ENCODE measurements around the gene POR.
"Not testable (repeated sequence)": the region's sequence is repeated elsewhere in the genome, so short reads cannot be mapped to it uniquely, and the experiment has no call there.

The POR gene

DNA sequence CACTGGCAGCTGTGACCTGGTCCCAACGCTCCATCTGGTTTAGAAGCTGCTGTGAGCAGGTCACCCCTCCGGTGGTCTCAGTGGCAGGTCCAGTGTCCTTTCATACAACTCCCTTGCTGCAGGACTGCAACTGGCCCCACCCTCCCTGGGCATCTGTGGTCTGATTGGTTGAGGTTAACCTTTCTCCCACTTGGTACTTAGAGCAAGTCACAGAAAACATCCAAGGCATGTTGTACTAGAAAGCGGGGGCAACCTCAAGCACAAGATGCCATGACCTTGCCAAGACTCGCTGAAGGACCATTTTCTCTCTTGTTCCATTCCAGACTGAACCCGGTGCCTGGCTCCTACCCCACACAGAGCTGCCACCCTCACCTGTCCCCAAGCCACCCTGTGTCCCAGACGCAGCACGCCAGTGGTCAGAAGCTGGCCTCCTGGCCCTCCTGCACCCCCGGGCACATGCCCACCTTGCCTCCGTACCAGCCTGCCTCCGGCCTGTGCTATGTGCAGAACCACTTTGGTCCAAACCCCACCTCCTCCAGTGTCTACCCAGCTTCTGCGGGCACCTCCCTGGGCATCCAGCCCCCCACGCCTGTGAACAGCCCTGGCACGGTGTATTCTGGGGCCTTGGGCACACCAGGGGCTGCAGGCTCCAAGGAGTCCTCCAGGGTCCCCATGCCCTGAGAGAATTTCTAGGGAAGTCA is 27.1 kb upstream of the POR start:
- DNase-seq: no peak

DNA sequence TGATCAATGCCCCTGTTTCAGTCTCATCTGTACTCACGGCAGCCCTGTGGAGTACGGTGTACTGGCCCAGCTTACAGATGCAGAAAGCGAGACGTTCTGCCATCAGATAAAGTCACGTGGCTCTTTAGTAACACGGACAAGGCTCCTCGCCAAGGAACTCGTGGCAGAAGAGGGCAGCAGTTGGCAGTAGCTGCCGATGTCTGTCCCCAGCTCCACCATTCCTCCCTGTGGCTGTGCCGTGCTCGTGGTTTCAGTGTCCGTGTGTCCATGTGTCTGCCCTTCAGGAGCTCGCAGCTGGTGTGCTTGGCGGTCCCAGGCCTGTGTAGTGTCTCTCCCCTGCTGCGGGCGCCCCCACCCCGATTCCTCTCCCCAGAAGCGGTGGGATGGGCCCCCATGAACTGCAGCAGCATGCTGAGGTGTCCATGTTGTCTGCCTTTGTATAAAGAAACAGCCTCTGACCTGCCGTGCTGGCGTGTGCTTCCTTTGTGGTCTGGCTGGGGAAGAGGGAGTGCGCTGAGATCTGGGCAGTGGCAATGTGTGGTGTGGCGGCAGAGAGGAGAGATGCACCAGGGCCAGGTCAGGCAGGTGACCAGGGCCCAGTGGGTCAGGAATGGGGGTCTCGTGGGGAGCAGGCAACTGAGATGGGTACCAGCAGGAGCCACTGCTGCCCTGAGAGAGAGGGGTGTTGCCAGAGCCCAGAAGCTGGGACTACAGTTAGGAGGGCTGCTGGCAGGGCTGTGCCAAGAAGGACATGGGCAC is 26.3 kb upstream of the POR start:
- no peak for DNase-seq

DNA sequence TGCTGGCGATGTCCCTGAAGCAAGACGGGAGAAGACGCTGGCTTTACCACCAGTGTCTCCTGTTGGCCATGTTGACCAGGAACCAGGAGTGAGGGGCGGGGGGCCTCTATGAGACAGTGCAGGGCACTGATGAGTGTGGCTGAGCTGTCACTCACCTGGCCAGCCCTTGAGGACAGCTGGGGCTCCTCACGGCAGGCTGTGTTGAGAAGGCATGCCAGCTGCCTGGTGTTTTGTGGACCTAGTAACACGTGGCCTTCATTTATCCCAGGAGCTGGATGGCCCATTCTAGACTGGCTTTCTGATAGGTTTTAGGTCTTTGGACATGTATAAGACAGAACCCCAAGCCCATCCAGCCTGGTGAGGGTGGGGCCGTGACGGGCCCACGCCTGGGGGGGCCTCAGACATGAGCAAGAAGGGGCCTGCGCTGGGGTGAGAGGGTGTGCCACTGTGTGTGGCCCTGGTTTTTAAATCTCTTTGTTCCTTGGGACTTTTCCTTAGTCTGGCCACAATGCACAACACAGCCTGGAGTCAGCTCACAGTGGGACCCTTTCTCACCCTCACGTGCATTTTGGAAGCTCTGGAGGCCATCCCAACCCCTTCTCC is 25.6 kb upstream of the POR start:
- DNase-seq: no peak

DNA sequence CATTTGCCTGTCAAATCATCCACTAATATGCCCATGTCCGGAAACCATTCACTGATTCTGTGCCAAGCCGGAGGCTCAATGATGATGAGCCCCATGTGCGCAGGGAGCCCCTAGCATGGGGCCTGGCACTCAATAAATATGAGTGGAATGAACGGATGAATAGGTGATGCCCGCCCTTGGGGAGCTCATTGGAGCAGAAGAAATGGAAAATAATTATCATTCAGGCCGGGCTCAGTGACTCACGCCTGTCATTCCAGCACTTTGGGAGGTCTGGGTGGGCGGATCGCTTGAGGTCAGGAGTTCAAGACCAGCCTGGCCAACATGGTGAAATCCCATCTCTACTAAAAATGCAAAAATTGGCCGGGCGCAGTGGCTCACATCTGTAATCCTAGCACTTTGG is 25.1 kb upstream of the POR start:
- no peak for DNase-seq

DNA sequence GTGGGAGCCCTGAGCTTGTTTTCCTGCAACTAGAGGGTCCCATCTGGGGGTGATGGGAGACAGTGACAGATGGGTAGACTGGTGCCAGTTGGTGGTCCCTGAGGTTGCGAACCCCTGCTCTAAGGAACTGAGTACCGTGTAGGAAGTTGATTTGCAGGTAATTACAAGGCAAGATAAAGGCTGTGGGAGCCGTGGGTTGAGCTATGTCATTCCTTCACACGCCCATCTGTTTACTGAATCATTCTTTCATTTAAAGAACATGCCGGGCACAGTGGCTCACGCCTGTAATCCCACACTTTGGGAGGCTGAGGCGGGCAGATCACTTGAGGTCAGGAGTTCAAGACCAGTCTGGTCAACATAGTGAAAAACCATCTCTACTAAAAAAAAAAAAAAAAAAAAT is 23.7 kb upstream of the POR start:
- not testable (repeated sequence) for DNase-seq

DNA sequence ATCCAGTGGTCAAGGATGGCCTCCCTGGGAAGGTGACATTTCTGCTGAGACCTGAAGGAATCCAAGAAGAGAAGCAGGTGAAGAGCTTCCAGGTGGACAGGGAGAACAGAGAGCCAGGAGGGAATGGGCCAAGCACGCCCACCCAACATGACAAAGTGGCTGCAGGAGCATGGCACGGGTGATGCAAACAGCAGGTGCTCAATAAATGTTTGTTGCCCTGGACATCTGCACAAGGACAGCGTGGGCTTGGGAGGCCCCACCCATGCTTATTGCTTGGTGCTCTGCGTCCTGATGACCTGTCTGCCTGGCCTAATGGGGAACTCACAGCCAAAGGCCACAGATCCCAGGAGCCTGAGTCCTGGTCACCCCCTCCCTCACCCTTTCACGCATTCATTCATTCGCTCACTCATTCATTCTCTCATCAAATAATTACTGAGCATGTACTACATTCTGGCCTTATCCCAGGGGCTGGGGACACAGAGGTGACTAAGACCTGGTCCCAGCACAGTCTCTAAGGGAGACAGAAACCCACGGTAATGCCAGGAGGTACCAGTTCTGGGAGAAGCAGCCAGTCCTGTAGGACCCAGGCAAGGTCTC is 23.0 kb upstream of the POR start:
- no peak for DNase-seq

DNA sequence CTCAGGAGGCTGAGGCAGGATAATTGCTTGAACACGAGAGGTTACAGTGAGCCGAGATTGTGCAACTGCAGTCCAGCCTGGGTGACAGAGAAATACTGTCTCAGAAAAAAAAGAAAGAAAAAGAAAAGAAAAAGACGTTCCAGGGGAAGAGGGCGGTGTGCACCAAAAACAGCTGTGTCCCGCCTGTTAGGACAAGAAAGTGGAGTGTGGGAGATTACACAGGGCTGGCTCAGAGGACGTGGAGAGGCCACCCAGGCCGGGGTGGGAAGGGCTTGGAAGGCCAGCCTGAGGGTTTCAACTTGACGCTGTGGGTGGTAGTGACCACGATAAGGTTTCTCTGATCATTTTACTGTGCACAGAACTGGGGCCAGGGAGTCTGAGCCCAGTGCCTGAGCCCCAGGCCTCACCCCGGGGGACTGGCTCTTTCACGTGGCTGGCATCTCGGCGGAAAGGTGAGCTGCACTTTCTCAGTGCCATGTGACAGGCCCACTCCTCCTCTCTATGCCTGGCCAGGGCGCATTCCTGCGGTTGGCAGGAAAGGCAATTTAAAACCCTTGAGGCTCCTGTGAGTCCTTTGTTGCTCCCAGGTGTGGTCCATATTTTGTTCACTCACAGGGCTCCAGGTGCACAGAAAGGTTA is 22.2 kb upstream of the POR start:
- DNase-seq: no peak

DNA sequence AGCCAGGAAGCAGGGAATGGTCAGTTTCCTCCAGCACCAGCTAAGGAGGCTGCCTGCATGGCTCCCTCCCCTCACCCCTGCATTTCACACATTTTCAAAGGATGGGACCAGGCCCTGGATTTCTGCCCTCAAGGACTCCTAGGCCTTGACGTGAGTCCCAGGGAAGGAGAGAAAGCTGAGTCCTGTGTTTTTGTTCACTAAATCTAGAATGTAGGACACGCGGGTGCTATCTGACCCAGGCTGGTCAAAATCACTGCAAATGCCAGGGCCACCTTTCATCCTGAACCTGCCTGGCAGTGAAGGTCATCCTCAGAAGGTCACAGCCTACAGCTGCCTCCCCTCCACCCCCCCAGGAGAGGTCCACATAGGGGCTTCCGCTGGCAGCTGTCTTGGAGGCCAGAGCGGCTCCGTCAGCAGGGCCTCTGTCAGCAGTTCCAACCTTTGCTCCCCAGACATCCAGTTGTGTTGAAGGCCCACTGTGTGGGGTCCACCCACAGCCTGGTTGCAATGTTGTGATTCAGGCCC is 18.1 kb upstream of the POR start:
- DNase-seq: no peak

DNA sequence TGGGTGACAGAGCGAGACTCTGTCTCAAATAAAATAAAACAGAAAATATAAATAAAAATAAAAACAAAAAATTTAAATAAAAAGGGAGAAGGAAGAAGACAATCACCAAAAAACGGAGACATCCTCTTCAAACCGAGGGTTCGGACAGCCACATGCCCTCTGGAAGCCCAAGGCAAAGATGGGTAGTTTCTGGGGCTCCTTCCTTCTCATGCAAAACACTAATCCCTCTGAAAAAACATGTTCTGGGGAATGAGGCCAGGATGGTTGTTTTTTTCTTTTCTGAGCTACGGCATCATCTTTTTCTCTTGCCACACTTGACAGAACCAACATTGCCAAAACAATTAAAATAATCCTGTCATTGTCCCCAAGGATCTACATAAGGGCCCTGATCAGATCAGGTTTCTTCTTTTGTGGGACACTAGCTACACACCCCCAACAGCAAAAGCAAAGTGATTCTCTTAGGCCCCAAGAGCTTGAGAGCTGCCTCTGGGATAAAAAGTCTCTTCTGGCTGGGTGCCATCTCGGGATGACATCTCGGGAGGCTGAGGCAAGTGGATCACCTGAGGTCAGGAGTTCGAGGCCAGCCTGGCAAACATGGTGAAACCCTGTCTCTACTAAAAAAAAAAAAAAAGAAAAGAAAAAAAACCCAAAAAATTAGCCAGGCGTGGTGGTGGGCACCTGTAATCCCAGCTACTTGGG is 14.2 kb upstream of the POR start:
- no peak for DNase-seq

DNA sequence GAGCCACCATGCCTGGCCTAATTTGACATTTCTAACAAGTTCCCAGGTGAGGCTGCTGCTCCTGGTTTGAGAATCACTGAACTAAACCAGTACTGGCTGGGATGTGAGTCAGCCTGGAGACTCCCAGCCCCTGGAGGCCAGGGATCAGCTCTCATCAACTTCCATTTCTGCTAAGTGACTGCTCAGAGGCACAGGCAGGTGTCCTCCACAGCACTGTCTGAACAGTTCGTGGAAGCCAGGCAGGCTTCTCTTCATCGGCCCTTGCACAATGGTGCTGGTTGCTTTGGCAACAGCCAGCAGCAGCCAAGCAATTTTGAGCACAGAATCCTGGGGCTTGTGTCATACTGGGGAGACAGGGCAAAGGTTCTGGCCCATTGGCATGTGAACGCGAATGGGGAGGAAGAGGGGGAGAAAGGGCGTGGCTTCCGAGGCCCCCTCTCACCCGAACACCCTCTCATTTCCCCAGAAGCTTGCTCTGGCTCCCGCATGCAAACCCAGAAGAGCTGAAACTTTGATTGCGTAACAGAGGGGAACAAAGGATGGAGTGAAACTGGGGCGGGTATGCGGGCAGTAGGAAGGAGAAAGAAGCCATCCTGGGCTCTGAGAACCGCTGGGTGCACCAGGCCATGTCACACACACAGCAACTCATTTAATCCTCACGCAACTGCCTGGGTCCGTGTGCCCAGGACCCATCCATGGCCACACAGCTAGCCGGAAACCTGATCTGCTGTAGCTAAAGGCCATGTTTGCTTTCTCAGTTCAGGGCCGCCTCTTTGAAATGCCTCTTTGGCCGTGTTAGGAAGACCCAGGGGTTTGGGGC is 9.0 kb upstream of the POR start:
- peak; percentile 62 for DNase-seq

DNA sequence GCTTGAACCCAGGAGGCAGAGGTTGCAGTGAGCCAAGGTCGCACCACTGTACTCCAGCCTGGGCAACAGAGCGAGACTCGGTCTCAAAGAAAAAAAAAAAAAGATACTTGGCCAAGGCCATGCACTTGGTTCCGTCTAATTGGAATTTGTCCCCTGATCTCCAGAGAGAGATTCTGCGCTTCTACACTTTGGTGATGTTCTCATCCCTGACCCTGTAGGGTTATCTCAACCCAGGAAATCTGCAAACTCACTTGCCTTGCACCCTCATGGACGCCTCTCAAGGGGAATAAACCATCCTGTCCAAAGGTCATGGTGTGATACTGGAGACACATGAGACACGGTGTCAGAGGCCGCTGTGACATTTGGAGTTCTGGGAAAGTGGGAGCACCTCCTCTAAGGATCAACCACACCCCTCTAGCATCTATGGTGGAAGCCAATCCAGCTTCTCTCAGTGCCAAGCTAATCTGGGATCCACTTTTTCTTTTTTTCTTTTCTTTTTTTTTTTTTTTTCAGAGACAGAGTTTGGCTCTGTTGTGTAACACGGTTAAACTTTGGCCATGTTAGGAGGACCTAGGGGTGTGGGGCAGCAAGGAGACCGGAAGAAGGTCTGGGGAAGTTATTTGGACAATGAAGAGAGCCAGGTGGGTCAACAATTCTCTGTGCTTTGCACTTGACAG is 7.8 kb upstream of the POR start:
- no peak for DNase-seq

DNA sequence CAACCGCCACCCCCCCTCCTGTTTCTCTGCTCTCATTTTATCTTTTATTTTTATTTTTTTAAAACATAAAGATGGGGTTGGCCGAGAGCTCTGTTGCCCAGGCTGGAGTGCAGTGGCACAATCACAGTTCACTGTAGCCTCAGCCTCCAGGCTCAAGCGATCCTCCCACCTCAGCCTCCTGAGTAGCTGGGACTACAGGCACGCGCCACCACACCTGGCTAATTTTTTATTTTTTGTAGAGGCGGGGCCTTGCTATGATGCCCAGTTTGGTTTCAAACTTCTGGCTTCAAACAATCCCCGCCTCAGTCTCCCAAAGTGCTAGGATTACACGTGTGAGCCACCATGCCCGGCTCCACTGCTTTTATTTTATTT is 7.3 kb upstream of the POR start:
- not testable (repeated sequence) for DNase-seq

DNA sequence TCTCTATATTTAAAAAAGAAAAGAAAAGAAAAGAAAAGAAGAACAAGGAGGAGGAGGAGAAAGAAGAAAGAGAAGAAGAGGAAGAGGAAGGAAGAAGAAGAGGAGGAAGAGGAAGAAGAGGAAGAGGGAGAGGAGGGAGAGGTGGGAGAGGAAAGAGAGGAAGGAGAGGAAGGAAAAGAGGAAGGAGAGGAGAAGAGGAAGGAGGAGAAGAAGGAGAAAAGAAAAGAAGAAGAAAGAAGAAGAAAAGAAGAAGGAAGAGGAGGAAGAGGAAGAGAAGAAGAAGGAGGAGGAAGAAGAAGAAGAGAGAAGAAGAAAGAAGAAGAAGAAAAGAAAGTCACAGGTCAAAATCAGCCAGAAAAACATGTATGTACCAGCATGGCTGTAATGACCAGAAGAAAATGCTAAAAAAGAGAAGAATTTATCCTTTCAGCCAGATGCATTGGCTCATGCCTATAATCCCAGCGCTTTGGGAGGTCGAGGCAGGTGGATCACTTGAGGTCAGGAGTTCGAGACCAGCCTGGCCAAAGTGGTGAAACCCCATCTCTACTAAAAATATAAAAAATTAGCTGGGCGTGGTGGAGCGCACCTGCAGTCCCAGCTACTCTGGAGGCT is 5.3 kb upstream of the POR start:
- no peak for DNase-seq

DNA sequence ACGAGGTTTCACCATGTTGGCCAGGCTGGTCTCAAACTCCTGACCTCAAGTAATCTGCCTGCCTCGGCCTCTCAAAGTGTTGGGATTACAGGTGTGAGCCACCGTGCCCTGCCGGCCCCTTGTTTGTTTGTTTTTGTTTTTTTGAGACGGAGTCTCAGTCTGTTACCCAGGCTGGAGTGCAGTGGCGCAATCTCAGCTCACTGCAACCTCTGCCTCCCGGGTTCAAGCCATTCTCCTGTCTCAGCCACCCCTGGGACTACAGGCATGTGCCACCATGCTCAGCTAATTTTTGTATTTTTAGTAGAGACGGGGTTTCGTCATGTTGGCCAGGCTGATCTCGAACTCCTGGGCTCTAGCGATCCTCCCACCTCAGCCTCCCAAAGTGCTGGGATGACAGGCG is 3.8 kb upstream of the POR start:
- not testable (repeated sequence) for DNase-seq

DNA sequence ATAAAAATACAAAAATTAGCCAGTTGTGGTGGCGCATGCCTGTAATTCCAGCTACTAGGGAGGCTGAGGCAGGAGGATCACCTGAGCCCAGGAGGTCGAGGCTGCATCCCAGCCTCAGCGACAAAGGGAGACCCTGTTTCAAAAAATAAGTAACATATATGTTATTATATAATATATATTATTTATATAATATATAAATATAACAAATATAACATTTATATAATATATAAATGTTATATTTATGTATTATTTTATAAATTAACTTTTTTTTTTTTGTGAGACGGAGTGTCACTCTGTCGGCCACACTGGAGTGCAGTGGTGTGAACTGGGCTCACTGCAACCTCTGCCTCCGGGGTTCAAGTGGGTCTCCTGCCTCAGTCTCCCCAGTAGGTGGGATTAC is 1.5 kb upstream of the POR start:
- no peak for DNase-seq

DNA sequence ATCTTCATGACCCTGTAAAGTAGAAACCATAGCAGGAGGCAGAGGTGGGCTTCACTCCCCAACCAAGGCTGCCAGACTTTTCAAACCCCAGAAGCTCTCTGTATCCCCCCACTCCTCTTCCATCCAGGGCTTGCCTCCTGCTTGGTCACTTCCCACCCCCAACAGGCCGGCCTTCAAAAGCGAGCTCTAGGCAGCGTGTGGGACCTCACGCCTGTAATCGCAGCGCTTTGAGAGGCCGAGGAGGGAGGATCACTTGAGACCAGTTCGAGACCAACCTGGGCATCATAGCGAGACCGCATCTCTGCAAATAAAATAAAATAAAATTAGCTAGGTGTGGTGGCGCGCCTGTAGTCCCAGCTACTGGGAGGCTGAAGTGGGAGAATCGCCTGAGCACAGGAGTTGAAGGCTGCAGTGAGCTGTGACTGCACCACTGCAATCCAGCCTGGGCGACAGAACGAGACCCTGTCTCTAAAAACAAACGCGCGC is 743 bp upstream of the POR start:
- DNase-seq: no peak

DNA sequence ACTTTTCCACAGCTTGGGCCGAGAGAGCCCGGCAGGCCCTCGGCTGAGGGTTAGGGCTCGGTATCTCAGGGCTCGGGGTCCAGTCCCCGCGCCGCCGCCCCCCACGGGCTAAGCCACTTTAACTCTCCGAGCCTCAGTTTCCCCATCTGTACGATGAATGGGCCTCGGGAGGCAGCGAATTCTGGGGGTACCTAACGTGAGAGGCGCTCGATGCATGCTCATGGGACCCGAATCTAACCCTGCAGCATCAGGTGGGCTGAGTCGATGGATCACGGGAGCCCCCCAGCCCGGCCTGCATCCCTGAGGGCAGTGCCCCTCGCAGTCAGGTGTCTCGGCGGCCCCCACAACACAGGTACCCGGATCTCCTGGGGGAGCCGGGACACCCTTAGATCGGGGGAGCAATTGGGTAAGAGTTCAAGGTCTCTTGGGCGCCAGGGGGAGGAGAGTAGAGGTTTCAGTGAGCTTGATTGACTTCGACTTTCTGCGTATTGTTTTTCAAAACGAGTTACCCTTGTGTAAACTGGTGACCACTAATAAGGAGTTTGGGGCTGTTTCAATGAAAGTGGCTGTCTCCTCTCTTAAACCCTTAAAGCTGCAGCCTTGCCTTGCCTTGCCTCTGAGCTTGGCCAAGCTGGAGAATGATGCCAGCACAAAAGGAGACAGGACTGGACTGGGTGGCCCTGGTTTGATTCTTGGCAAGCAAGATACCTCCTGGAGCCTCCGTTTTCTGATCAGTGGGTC is 631 bp downstream of the POR start:
- DNase-seq: no peak

DNA sequence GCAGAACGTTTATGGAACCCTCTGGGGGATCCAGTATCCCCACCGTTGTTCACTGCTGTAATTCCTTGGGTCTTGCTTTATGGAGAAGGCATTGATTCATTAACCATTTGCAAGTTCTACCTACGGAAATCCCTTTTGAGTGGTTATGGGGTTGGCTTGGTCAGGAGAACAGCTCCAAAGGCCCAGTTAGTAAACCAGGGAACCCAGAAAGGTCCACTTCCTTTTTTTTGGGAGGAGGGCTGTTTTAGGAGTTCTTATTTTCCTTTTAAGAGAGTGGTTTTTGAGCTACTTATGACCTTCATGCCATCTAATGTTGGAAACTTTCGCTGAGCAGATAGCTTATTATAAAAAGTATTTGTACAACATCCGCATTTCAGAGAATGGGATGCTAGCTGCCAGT is 1.3 kb downstream of the POR start:
- no peak for DNase-seq
